GM21619 (cell line): Measurements from ENCODE around the gene CD164.
A peak's percentile ranks its signal among the peaks of the same experiment; 100 is the strongest.
"Not testable (repeated sequence)": the region's sequence is repeated elsewhere in the genome, so short reads cannot be mapped to it uniquely, and the experiment has no call there.

ENCODE experiments used
- ATAC-seq: cut with Tn5 transposase; IDR thresholded peaks from one replicate; pipeline ENCODE4 v1.9.1; 2021; ENCODE audit not compliant: unreplicated experiment

Gene CD164

DNA sequence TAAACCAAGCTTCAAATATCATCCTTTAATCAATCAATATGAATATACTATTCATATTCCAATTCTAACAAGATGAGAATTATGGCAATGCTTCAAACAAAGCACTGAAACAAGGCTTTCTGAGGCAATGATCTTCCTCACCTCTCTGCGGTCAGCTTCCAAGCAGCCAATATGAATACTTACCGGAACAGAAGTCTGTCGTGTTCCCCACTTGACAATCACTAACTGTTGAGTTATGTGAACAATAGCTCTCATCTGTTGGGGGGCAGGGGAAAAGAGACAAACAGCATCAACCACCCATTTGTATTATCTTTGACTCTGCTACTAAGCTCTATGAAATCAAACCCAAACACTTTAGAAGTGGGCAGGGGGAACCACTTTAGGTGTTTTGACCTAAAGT lies 4.5 kb downstream of the CD164 start:
- ATAC-seq = no peak

DNA sequence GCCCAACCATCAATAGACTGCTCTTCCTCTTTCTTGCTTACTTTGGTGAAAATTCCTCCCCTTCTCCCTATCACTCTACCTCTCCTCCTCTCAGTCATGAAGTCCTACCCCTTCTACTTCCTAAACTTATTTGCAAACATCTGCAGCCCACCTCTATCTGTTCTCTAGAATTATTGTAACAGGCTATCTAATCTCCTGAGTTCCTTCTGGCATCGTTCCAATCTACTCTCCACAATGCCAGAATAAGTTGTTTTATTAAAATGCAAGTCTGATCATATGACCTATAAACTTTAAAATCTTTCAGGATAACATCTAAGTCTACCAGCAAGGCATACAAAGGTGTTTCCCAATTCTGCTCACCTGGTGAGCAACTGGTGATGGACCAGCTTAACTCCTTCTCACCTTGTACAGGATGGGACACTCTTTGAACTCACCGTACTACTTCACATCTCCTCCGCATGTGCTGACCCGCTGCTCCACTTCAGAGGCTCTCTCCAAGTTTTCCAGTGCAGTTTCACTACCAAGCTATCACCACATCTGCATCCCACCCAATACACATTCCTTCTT lies 7.9 kb downstream of the CD164 start:
- no peak for ATAC-seq

DNA sequence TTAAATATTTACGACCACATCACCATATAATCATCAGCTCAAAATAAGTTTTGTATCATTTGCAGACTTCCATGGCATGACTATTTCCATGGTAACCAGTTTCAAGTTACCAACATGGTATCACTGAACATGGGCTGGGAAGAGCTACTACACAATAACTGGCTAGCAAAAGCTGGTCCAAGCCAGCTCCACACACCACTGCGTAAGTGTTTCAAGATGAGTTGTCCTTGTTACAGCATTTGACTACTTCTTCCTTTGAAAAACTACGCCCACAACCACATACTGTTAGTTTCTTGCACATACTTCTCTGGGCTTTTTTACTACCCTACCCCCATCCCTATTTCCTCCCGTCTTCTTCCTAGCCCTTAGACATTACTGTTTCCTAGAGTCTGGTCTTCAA lies 8.5 kb downstream of the CD164 start:
- peak; percentile 91 for ATAC-seq

DNA sequence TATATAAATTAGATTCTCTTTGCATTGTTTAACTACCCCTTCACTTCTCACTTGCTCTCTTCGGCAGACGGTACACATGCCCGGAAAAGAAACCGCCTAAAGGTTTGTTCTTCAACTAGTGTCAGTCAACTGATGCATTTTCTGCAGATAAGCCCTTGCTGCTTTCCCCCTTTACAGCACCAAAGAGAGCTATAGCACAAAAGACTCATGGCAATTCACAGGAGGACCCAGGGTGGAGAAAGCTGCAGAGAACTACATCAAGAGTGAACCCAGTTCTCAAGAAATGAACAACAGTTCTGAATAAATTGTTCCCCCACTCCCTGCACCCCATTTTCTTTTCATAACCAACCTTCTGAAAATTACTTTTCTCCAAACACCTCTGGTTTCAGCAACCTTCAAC lies 8.9 kb downstream of the CD164 start:
- ATAC-seq = peak; percentile 1

DNA sequence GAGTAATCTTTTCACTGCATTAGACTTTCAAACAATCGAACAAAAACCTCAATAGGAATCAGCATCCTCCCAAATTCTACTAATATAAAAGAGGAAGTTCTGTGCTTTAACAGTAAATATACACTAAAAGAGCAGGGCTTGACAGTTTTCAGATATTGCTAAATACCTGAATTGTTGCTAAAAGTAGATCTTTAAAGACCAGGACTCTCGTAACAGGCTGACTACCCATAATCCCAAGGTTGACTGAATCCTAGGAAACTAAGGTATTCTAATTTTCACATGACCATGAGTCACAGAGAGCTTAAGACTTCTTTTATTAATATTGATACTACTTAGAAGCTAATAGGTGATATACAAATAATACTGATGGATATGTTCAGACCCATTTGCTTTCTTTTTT lies 10.1 kb downstream of the CD164 start:
- no peak for ATAC-seq

DNA sequence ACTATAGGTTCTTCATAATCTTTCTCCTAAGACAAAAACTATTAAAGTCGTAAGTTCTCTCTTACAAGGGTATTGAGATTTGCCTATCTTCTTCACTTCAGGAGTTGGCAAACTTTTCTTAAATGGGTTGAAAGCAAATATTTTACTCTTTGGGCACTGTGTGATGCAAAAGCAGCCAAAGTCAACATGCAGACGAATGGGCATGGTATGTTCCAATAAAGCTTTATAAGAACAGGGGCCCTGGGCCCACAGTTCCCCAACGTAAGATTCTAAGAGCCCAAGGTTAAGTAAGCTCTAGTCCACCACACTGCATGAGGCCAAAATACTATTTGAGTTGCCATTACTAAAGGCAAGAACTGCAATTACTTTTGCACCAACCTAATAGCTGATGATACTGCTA lies 11.5 kb downstream of the CD164 start:
- no peak for ATAC-seq

DNA sequence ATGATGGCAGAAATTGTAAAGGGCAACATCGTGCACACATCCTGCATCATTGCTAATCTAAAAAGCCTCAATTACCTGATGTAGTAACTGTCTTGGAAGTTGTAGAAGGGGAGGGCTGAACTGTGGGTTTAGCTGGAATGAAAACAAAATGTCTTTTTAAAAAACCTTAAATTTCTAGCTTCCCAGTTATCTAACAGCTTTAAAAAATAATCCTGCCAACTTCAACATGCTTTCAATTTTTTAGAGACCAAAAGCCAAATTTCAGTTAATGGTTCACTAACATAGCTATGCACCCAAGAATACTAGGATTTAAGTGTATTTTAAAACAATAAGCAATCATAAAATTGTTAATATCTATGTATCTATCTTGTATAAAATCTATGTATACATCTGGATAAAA lies 11.9 kb downstream of the CD164 start:
- no peak for ATAC-seq

DNA sequence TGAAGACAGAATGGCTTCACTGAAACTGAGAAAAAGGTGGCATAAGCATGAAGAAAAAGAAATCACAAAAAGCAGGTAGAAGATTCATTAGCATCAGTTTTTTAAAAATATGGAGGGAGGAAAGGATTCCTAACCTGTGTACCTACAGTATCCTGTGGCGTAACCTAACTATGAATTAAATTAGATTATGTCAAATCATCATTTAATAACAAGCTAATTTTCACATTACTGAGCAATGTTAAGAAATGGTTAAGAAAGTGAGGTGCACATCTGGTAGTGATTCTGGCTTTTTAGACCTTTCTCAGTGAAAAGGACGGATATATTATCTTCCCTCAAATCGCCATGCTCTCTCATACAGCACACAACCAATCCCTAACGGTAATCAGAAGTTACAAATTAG lies 12.5 kb downstream of the CD164 start:
- ATAC-seq = no peak

DNA sequence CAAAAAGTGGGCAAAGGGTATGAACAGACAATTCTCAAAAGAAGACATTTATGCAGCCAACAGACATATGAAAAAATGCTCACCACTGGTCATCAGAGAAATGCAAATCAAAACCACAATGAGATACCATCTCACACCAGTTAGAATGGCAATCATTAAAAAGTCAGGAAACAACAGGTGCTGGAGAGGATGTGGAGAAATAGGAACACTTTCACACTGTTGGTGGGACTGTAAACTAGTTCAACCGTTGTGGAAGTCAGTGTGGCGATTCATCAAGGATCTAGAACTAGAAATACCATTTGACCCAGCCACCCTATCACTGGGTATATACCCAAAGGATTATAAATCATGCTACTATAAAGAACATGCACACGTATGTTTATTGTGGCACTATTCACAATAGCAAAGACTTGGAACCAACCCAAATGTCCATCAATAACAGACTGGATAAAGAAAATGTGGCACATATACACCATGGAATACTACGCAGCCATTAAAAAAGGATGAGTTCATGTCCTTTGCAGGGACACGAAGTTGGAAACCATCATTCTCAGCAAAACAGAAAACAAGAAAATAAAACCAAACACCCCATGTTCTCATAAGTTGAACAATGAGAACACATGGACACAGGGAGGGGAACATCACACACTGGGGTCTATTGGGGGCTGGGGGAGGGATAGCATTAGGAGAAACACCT lies 17.7 kb downstream of the CD164 start:
- ATAC-seq = not testable (repeated sequence)

DNA sequence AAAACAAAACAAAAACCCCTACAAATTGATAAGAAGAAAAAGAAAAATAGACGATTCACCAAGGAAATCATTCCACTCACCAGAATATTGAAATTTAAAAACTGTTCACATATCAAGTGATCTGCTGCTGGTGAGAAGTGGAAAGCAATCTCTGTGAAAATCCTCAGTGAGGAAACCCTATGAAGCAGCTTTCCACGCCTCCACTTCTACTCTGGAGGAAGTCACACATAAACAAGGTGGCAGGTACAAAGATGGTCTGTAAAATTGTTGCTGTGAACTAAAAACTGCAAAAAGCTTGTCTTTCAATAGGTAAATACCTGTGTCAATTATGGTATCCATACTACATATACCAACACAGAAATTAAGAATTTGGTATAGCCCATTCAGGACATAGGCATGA lies 18.5 kb downstream of the CD164 start:
- no peak for ATAC-seq

DNA sequence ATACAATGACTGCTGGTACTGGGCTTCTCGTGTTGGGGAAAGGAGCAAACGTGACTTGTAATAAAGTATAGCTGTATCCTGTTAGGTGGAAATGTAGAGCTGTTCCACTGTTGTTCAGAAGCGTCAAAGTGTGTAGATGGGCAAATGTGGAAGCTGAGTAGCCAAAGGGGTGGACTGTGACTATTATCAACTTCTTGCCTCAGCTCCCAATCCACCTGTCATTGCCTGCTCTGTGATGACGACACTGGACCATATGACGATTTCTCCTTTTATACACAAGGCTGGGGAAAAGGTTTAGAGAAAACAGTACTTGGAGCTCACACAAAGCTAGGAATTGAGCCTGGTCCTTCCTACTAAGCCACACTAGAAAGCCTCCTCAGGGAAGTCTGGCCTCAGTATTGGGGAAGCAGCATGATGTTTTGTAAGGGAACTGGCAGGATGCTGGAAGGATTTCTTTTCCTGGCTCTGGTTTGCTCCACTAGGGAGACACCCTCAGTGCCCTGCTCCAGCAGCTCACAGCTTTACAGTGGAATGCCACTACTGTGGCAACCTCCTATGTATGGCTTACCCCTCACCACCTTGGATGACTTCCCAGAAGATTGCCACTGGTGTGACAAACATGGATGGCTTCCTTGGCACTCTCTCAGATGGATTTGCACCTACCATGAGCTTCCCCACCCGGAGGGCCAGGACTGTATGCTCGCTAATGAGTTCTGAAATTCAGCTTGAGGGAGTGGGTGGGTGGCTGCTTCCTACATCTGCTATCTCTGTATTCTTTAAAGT lies 20.0 kb downstream of the CD164 start:
- no peak for ATAC-seq

DNA sequence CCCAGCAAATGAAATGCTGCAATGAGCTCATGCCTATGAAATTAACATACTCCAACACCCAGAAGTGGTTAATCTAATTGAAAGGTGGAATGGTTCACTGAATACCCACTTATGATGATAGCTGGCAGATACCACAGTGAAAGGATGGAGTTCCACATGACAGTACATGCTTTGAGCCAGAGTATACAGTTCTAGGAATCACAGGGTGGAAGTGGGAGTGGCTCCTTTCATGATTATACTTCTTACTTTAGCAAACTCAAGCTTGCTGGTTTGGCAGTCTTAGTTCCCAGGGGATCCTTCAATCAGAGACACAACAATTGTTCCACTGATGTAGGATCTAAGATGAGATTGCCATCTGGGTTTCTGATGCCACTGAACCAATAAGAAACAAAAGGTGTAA lies 21.5 kb downstream of the CD164 start:
- ATAC-seq = no peak

DNA sequence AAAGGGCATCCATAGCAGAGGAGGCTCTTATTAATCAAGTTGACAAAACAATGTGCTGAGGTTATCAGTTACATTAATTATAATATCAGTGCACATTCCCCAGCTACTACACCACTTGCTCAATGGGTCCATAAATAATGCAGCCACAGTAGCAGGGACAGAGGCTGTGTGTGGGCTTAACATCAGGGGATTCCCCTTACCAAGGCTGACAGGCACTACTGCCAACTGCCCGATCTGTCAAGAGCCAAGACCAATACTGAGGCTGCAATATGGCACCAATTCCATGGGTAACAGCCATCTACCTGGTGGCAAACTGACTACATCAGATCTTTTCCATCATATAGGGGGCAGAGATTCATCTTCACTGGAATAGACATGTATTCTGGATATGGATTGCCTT lies 22.0 kb downstream of the CD164 start:
- ATAC-seq = no peak

DNA sequence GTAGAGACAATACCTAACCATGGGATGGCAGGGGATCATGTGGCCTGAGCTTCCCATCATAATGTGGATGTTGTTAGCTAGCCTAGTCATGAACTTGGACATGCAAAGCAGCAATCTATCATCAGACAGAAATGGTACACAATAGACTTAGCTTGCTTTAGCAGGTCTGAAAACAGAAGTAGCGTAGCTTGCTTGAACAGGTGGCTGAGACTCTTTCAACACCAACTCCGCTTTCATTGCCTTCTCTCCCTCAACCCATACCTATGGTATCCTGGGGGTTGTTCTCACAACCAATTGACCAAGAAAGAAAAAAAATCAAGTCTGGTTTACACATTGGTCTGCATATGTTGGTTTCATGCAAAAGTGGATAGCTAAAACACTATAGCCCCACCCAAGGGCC lies 23.0 kb downstream of the CD164 start:
- no peak for ATAC-seq

DNA sequence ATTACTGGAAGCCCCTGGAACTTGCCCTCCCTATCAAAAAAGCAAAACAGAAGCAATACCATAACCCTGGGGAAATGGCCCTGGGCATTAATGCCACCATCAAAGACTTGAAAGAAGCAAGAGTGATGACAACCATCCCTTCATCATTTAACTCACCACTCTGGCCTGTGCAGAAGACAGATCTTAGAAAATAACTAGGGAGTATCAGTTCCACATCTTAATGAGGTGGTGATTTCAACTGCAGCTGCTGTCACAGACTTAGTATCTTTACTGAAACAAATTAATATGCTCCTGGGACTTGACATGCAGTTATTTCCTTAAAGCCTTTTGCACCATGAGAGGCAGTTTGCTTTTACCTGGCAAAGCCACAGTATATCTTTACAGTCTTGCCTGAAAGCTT lies 24.1 kb downstream of the CD164 start:
- no peak for ATAC-seq

DNA sequence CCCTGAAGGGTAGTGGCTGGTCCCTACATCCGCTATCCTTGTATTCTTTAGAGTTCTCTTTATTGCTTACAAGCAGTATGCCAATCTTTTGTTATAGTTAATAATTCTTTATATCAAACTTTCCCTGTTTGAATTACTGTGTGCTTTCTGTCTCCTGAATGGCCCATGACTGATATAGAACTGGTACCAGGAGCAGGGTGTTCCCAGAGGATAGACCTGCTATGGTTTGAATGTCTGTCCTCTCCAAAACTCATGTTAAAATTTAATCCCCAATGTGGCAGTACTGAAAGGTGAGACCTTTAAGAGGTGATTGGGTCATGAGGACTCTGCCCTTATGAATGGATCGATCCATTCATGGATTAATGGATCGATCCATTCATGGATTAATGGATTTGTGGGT lies 26.0 kb downstream of the CD164 start:
- no peak for ATAC-seq

DNA sequence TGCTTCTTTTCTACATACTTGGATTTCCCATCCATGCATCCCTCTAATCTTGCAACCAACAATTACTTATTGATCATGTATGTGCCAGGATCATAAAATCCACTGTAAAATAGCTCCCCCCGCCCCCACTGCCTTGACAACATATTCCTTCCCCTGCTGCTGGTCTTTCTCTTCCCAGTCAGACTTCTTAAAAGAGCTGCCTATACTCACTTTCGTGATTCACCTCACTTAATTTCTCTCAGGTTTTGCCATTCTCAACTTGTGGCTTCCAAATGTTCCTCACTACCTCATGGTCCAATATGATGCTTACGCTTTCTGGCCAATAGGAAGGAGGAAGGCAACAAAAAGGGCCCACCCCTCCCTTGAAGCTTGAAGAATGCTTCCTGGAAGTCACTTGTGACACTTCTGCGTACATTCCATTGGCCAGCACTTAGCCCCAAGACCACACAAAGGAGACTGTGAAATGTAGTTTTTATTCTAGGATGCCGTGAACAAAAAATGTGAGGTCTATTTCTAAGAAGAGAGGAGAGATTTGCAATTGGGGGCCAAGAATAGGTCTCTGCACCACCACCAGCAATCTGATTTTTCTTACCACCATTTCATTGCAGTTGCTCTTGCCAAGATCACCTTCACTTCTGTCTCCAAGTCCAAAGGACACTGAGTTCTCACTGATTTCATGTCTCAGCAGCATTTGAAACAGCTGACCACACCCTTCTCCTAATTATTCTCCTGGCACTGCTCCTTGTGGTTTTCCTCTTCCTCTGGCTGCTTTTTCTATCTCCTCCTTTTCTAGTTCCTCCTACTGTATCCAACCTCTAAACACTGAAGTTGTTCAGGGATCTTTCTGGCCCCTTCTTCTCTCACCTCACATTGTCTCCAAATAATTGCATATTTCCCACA lies 30.8 kb downstream of the CD164 start:
- no peak for ATAC-seq

DNA sequence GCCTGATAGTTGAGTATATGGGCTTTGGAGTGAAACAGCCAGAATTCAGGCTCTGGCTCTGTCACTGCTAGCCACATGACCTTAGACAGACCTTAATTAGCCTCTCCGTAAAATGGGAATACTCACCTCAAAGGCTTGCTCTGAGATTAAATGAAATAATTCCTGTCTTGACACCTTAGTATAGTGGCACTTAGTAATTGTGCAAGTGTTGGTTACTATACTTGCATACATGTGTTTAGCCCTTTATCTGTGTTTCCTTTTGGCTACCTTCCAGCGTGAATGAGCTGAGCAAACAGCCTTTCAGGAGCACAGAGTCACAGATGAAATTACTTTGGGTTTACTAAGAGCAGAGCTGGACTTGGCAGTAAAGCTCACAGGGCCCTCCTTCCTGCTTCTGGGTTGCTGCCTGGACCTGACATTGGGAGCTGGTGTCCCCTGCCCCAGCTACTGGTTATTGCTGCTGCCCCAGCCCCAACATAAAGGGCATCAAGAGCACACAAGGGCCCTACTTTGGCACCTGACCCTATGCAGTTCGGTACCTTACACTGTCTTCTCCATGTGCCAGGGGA lies 32.8 kb downstream of the CD164 start:
- no peak for ATAC-seq

DNA sequence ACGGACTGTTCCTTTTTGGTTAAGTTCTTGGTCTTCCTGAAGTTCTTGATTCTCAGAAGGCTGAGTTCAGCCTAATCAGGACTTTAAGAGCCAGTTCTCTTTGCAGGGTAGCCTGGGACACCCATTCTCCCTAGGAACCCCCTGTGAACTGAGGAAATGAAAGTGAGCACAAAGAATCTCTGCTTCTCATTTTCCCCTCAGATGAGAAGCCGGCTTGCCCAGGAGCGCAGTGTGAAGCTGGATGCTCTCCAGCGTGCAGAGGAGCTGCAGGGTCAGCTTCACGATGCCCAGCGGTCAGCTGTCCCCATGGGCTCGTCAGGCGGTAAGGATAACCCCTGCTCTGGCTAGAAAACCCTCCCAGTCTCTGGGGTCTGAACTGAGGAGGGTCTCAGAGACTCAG lies 34.0 kb downstream of the CD164 start:
- no peak for ATAC-seq

DNA sequence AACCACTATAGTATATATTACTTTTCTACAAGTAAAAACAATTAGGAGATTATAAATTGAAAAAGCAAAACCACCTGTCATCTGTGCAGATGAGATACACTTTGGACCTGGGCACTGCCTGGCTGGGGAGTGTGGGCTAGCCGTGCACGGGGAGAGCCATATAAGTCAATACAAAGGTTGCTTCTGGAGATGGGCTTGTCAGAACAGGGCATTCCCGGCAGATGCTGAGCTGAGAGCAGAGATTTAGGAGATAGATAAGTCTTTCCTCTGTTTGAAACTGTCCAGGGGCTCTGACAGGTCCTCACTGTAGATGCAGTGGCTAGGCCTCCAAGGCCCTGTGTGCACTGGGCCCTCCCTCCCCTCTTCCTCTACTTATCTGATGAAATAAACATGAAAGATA lies 34.5 kb downstream of the CD164 start:
- no peak for ATAC-seq

DNA sequence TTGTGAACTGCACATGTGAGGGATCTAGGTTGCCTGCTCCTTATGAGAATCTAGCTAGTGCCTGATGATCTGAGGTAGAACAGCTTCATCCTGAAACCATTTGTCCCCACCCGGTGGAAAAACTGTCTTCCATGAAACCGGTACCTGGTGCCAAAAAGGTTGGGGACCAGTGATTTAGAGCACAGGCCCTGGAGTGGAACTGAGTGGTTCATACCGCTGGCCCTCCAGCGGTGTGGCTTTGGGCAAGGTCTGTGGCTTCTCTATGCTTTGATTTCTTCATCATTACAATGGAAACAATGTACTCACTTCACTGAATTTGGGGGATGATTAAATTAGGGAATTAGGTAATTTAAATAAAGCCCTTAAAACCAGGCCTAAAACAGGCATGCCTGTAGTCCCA lies 36.3 kb downstream of the CD164 start:
- no peak for ATAC-seq
